Vagina (tissue), 2 donors: Measurements from ENCODE around the gene KCNK18.

Experiments used
- POLR2A ChIP-seq, 2 donors: fragments of 450-650 bp; IDR thresholded peaks; one replicate each; pipeline ENCODE4 v1.6.1; 2017; ENCODE audit warnings: antibody characterized with exemption in 2 of 2, mild to moderate bottlenecking in 2 of 2, moderate library complexity in 2 of 2
- POLR2AphosphoS5 ChIP-seq, 2 donors: sonication (generic); formaldehyde crosslinking; IDR thresholded peaks; one replicate each; pipeline ENCODE4 v1.9.0; 2017; ENCODE audit warnings: antibody characterized with exemption in 2 of 2, mild to moderate bottlenecking in 2 of 2, low read depth in 1 of 2; ENCODE audit not compliant: insufficient read depth in 1 of 2
- TF ChIP-seq, protein P1 (sequence below), 3 experiments: fragments of 450-650 bp in 2 of 3; fragments of 200-600 bp in 1 of 3; sonication (generic) in 1 of 3; IDR thresholded peaks; one replicate each; pipeline ENCODE4 v1.5.1; 2017 to 2019; ENCODE audit warnings: antibody characterized with exemption in 3 of 3, mild to moderate bottlenecking in 2 of 3, moderate library complexity in 2 of 3

GRCh38 chr10:117216611-117217195, 19.4 kb downstream of the KCNK18 start:
- TF ChIP-seq, protein P1, sequence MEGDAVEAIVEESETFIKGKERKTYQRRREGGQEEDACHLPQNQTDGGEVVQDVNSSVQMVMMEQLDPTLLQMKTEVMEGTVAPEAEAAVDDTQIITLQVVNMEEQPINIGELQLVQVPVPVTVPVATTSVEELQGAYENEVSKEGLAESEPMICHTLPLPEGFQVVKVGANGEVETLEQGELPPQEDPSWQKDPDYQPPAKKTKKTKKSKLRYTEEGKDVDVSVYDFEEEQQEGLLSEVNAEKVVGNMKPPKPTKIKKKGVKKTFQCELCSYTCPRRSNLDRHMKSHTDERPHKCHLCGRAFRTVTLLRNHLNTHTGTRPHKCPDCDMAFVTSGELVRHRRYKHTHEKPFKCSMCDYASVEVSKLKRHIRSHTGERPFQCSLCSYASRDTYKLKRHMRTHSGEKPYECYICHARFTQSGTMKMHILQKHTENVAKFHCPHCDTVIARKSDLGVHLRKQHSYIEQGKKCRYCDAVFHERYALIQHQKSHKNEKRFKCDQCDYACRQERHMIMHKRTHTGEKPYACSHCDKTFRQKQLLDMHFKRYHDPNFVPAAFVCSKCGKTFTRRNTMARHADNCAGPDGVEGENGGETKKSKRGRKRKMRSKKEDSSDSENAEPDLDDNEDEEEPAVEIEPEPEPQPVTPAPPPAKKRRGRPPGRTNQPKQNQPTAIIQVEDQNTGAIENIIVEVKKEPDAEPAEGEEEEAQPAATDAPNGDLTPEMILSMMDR (IDR thresholded peaks at IDR 0.05), result peak; percentile 99 to 100 (median 99)
- no peak for TF ChIP-seq POLR2AphosphoS5 (IDR thresholded peaks at IDR 0.05; ENCODE audit: insufficient read depth in 1 of 2, low read depth in 1 of 2)
- TF ChIP-seq POLR2A (IDR thresholded peaks at IDR 0.05), result no peak
